MV-4-11 (cell line): ENCODE results near the gene SEC31A.
"Not testable (repeated sequence)": the region's sequence is repeated elsewhere in the genome, so short reads cannot be mapped to it uniquely, and the experiment has no call there.

Experiments used
- DNase-seq: peaks from one replicate; lab custom pipeline; 2025; lab: John Stamatoyannopoulos, UW

SEC31A gene

GRCh38 chr4:82890901-82891706 is at the start of gene SEC31A:
Gene SEC31A (minus strand): TSS chr4:82891153. CDS start chr4:82881936, 9,217 bp downstream.
- peak; percentile 93 for DNase-seq

GRCh38 chr4:82939414-82939813 is 48.5 kb upstream of the SEC31A start:
- DNase-seq = no peak

DNA sequence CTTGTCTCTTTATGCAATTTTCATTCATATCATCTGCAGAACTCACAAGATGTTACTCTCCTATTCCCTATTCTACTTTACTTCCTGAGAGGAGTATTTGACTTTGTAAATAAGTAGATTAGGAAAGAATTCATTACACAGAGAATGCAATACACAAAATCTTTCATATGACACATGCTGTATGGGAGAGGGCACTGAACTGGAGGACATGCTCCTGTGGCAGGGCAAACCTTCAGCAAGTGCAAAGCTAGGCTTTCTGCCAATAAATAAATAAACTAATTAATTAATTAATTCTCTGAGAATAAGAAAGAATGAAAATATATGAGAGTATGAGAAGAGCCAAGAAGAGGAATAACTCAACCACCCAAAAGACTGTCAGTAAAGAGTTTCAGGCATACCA is 43.5 kb upstream of the SEC31A start:
- no peak for DNase-seq

- no peak for DNase-seq
Observed at GRCh38 chr4:82930848-82931755, 40.1 kb upstream of the SEC31A start.

- no peak for DNase-seq
Observed at GRCh38 chr4:82921795-82922194, 30.8 kb upstream of the SEC31A start.

DNA sequence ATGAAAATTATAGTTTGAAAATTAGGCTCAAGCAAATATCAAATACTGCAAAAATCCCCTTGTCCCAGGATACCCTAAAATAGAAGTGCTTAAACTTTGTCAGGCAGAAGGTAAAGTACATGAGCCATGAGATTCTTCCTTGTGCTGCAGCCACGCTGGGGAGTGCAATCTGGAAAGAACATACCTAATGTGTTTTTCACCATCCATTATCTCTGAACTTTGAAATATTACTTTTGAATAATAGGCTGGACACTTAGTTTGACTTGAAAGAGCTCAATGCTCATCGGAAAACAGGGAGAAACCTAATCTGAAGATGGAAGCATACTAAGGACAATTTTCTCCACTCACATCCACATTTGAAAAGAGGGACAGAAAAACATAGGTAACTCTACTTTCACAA is 28.4 kb upstream of the SEC31A start:
- DNase-seq = no peak

GRCh38 chr4:82918091-82918490 is 27.1 kb upstream of the SEC31A start:
- no peak for DNase-seq

DNA sequence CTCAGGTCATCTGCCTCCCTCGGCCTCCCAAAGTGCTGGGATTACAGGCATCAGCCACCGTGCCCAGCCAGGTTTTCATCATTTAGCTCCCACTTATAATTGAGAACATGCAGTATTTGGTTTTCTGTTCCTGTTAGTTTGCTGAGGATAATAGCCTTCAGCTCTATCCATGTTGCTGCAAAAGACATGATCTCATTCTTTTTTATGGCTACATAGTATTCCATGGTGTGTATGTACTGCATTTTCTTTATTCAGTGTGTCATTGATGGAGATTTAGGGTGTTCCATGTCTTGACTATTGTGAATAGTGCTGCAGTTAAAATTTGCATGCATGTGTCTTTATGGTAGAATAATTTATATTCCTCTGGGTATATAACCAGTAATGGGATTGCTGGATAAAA is 23.0 kb upstream of the SEC31A start:
- DNase-seq = not testable (repeated sequence)

GRCh38 chr4:82913305-82913704 is 22.4 kb upstream of the SEC31A start:
- no peak for DNase-seq

- DNase-seq = no peak
Observed at GRCh38 chr4:82909326-82909725, 18.4 kb upstream of the SEC31A start.

GRCh38 chr4:82906469-82906868 is 15.5 kb upstream of the SEC31A start:
- no peak for DNase-seq

- peak; percentile 69 for DNase-seq
Observed at GRCh38 chr4:82905205-82905604, 14.3 kb upstream of the SEC31A start.

- DNase-seq = peak; percentile 69
Observed at GRCh38 chr4:82903737-82904136, 12.8 kb upstream of the SEC31A start.

DNA sequence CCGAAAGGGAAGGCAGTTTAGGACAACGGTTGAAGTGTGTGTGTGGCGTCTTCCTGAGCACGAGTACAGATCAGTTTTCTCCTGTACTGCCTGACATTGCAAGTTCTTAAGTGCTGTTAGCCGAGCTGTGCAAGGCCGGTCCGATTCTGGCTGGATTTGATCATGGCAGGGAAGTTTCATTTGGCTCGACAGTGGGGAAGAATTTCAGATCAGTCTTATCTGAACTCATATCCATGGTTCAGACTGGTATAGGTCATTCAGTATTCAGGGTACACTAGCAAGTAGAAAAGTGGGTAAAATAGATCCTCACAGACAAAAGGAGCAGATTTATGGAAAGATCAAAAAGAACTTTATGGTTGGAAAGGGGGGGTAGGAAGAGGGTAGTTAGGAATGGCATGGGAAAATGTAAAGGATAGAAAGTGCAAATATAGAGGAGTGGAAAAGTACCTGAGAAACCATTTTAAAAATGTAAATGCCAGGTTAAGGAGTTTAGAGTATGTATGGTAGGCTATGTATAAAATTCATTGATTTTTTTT is 10.3 kb upstream of the SEC31A start:
- DNase-seq = no peak

DNA sequence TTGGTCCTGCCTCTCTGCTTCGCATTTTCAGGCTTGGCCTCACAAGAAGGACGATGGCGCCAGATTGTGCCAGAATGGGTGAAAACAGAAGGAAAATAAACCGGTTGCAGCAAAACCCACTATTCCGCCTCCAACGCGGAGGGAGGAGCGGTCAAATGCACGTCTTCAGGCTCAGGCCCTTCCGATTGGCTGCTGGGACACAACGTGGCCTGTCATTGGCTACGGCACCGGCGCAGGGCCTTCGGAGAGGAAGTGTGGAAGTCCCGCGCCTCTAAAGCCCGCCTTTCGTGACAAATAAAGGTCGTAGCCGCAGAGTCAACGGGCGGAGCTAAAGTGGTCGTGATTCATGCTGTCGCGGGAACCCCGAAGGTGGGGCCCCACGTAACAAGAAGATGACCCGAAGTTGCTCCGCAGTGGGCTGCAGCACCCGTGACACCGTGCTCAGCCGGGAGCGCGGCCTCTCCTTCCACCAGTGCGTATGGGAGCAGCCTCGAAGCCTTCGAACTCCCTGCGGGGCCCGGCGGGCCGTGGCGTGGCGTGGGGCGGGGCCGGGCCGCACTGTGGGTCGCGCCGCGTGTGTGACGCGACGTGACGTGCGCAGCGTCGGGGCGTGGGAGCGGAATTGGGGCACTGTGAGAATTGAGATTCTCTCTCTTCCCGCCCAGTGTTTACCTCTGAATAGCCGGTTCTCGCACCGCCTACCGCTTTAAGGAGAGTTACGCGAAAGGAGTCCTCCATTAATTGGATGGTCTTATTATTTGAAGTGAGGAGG is 9.6 kb upstream of the SEC31A start, which contains the start of gene THAP9:
TSS of gene THAP9 (plus strand) at position 325 of the 772 bp plus-strand sequence. CDS start at position 393, 68 bp downstream.
- peak; percentile 99 for DNase-seq

GRCh38 chr4:82900066-82900410 is 9.1 kb upstream of the SEC31A start:
- DNase-seq = peak; percentile 48

- DNase-seq = no peak
Observed at GRCh38 chr4:82899374-82900065, 8.6 kb upstream of the SEC31A start.

DNA sequence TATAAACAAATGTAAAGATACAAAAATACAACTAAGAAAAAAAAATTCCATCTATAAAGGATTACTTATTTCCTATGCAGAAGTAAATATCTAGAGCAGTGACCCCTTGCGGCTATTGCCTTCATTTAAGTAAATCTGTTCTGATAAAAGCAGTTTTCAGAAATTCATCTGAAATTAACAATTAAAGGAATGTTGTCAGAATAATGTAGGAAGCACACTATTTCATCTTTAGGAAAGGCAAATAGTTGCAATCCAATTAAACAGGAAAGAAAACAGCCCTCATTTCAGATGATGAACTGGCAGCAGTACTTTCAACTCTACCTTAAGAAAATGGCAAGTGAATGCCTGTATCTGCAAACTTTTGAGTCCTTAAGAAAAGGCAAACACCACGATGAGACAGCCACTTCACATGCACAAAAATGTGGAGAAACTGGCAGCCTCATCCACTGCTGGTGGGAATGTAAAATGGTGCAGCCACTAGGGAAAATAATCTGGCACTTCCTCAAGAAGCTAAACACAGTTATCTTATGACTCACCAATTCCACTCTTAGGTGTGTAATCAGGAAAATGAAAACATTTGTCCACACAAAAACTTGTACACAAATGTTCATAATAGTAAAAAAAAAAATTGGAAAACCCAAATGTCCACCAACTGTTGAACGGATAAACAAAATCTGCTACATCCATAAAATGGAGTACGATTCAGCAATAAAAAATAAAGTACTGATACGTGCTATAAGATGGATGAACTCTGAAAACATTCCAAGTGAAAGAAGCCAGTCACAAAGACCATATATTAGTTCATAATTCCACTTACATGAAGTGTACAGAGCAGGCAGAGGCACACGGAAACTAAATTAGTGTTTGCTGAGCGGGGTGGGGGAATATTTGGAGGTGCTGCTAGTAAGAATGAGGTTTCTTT is 7.6 kb upstream of the SEC31A start:
- DNase-seq = peak; percentile 40

DNA sequence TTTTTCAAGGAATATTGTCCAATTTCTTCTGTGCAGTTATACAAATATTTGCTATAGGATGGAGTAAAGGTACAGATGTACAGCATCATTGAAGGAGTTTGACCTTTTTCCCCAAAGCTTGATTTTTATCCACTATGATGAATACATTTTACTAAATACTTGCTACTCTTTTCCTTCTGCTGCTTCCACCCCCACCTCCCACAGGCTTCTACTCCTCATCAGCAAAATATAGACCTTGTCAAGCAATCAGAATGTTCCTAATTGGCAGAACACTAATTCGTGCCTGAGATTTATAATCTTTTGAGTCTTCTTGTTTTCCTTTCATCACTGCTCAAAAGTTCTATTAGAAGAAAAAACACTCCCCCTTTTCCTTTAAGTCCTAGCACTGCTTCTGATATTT is 5.8 kb upstream of the SEC31A start:
- no peak for DNase-seq

GRCh38 chr4:82893942-82894341 is 3.0 kb upstream of the SEC31A start:
- no peak for DNase-seq
